ENCODE data around the gene LSM5.

DNA sequence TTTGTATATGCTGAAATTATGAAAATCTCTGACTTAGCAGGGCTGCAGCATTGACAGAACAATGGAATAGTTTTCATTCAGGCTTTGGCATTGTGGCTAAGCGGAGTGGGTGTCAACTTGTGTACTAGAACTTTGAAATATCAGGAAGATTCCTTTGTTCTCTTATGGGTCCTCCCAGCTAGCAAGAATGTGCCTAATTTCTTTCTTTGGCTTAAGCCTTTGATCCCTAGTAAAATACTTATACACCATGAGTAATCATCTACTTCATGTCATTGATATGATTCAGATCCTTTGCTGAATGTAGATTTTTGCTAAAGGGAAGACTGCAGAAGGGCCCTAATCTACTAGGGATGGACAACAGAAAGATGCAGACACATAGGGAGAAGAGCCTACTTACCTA, 11.3 kb upstream of the LSM5 start:
- TF ChIP-seq, protein P1, sequence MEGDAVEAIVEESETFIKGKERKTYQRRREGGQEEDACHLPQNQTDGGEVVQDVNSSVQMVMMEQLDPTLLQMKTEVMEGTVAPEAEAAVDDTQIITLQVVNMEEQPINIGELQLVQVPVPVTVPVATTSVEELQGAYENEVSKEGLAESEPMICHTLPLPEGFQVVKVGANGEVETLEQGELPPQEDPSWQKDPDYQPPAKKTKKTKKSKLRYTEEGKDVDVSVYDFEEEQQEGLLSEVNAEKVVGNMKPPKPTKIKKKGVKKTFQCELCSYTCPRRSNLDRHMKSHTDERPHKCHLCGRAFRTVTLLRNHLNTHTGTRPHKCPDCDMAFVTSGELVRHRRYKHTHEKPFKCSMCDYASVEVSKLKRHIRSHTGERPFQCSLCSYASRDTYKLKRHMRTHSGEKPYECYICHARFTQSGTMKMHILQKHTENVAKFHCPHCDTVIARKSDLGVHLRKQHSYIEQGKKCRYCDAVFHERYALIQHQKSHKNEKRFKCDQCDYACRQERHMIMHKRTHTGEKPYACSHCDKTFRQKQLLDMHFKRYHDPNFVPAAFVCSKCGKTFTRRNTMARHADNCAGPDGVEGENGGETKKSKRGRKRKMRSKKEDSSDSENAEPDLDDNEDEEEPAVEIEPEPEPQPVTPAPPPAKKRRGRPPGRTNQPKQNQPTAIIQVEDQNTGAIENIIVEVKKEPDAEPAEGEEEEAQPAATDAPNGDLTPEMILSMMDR (IDR thresholded peaks at IDR 0.05): no peak
- TF ChIP-seq EZH2 (IDR thresholded peaks at IDR 0.05): no peak
